ENCODE measurements around the gene RILPL2. TPM values are rescaled to one million over a fixed set of nuclear protein-coding genes. Genes with fewer than 3 reads are reported as not detected.

Gene RILPL2
- total RNA-seq, 1 experiment from 2014 or later = 1.1 TPM

DNA sequence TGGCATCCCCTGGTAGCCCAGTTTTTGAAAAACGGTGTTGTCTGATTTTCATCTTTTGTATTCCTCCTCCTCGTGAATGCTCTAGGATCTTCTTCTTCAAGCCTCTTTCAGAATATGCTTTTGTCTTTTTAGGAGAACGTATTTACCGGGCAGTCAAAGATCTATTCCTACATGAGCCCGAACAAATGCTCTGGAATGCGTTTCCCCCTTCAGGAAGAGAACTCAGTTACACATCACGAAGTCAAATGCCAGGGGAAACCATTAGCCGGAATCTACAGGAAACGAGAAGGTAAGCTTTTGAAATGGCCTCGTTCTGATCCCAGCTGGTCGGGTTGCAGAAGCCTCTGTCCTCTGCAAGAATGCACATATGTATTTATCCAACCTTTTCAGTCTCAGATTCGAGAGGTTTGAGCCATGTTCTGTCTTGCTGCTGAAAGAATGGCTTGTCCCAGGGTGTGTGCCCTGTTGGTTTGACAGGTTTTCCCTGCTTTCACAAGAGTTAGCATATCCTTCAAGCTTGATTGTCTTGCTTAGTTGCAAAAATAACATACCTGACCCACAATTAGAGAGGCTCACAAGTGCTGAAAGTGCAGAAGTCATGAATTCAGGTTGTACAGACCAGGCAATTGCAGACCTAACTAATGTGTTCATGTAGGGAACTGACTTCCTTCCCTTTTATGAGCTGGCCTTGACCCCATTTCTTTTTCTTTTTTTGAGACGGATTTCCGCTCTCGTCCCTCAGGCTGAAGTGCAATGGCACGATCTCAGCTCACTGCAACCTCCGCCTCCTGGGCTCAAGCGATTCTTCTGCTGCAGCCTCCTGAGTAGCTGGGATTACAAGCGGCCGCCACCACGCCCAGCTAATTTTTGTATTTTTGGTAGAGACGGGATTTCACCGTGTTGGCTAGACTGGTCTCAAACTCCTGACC, 45.7 kb downstream of the RILPL2 start:
- peaks cover 24% of the 10 kb centered on the region for H3K36me3 Mint-ChIP-seq
- no peak for DNase-seq (ENCODE audit: low spot score)
- no peak overlapping the region for H3K27ac Mint-ChIP-seq
- H3K9me3 Mint-ChIP-seq = no peaks in the 10 kb centered on the region
- POLR2A ChIA-PET = no interaction called here
- peak overlapping the region; percentile 84 for H3K4me3 Mint-ChIP-seq
- TF ChIP-seq, protein P1, sequence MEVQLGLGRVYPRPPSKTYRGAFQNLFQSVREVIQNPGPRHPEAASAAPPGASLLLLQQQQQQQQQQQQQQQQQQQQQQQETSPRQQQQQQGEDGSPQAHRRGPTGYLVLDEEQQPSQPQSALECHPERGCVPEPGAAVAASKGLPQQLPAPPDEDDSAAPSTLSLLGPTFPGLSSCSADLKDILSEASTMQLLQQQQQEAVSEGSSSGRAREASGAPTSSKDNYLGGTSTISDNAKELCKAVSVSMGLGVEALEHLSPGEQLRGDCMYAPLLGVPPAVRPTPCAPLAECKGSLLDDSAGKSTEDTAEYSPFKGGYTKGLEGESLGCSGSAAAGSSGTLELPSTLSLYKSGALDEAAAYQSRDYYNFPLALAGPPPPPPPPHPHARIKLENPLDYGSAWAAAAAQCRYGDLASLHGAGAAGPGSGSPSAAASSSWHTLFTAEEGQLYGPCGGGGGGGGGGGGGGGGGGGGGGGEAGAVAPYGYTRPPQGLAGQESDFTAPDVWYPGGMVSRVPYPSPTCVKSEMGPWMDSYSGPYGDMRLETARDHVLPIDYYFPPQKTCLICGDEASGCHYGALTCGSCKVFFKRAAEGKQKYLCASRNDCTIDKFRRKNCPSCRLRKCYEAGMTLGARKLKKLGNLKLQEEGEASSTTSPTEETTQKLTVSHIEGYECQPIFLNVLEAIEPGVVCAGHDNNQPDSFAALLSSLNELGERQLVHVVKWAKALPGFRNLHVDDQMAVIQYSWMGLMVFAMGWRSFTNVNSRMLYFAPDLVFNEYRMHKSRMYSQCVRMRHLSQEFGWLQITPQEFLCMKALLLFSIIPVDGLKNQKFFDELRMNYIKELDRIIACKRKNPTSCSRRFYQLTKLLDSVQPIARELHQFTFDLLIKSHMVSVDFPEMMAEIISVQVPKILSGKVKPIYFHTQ (CRISPR knock-in tag; IDR thresholded peaks at IDR 0.05) = no peak
- TF ChIP-seq TEAD4 (CRISPR knock-in tag; IDR thresholded peaks at IDR 0.05) = no peak
- no peak for TF ChIP-seq RELA (CRISPR knock-in tag; IDR thresholded peaks at IDR 0.05; ENCODE audit: borderline replicate concordance)
- no peak for TF ChIP-seq IRF2 (CRISPR knock-in tag; IDR thresholded peaks at IDR 0.05; ENCODE audit: borderline replicate concordance, low read depth)
- peaks cover 20% of the 10 kb centered on the region for H3K4me1 Mint-ChIP-seq
- CTCF ChIA-PET = interaction anchor here (1.0 to 1.2 kb wide), 2 partner anchors 25 to 191 kb away, joined by 3 read pairs; no protein-coding TSS in a partner anchor
- ATAC-seq = no peak
- peaks cover 39% of the 10 kb centered on the region for H3K27me3 Mint-ChIP-seq (ENCODE audit: low read depth)

DNA sequence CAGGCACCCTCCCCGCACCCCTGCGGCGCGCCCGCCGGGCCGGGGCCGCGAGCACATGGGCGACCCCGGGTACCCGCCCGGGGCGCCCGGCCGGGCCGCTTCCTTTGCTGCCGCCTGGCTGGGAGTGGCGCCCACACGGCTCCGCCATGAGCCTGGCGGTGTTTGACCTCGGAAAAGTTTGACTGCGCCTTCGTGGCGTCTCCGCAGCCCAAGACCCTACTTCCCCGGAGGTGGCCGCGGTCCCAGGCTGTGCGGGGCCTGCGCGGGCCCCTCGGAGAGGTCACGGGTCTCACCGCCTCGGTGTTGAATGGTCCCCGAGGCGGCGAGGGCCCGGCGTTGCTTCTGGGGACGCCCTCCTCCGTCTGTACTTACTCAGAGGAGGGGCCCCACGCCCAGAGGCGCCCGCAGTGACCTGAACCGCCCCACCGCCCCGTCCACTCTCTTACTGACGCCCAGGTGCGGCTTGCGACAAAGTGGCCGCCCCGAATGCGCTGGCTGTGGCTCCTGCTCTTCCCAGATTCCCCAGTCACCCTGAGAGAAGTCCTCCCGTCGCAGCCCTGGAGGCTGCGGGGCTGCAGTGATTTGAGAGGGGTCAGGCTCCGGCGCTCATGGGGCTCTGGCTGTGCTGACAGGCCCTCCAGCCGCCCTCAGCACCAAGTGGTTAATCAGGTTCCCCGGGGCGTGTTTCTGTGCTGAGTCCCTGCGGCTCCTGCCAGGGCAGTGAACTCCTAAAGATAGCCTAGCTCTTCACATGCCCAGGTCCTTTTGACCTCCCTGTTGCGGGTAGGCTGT, 46.7 kb downstream of the RILPL2 start:
- peak; percentile 57 for DNase-seq (ENCODE audit: low spot score)
- H3K36me3 Mint-ChIP-seq = peaks cover 17% of the 10 kb centered on the region
- no peaks in the 10 kb centered on the region for H3K9me3 Mint-ChIP-seq
- H3K27ac Mint-ChIP-seq = no peak overlapping the region
- TF ChIP-seq TCF7 (CRISPR knock-in tag; IDR thresholded peaks at IDR 0.05; ENCODE audit: low read depth) (no peak), CBFB (CRISPR knock-in tag; IDR thresholded peaks at IDR 0.05; ENCODE audit: low read depth) (no peak)
- TF ChIP-seq, protein P2, sequence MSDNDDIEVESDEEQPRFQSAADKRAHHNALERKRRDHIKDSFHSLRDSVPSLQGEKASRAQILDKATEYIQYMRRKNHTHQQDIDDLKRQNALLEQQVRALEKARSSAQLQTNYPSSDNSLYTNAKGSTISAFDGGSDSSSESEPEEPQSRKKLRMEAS (CRISPR knock-in tag; IDR thresholded peaks at IDR 0.05) = peak; percentile 42; the same call in 1 of the 2 replicates
- peaks cover 39% of the 10 kb centered on the region for H3K27me3 Mint-ChIP-seq (ENCODE audit: low read depth)
- H3K4me1 Mint-ChIP-seq = peaks cover 20% of the 10 kb centered on the region
- ChIA-PET CTCF (interaction anchor here (0.6 to 1.2 kb wide), 3 partner anchors 24 to 192 kb away, joined by 3 read pairs; no protein-coding TSS in a partner anchor), POLR2A (no interaction called here)
- peak overlapping the region; percentile 84 for H3K4me3 Mint-ChIP-seq
- peak; percentile 43 for ATAC-seq

DNA sequence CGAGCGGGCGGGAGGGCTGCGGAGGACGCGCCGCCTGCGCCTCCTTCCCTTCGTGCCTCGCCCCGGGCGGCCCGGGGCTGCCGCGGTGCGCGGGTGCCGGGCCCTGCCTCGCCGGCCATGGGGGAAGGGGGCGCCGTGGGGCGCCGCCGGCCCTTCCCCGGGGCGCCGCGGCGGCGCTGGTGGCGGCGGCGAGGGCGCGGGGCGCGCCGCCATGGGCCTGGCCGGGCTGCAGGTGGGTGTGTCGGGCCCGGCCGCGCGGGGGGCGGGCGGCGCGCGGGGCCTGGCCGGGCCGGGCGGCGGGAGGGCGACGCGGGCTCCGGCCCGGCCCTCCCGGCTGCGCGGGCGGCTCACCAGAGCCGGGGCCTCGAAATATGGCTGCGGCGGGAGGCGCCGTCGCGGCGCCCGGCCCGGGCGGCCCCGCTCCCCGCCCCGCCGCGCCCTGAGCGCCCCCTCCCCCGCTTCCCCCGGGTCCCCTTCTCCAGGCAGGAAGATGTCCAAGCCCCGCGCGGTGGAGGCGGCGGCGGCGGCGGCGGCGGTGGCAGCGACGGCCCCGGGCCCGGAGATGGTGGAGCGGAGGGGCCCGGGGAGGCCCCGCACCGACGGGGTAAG, 47.4 kb downstream of the RILPL2 start:
- Mint-ChIP-seq H3K4me3 (no peak overlapping the region), H3K27me3 (ENCODE audit: low read depth) (peaks cover 39% of the 10 kb centered on the region), H3K4me1 (peaks cover 20% of the 10 kb centered on the region), H3K36me3 (peaks cover 14% of the 10 kb centered on the region), H3K9me3 (no peaks in the 10 kb centered on the region), H3K27ac (no peak overlapping the region)
- ATAC-seq (no peak), DNase-seq (ENCODE audit: low spot score) (no peak)
- TF ChIP-seq SP1 (CRISPR knock-in tag; conservative IDR thresholded peaks at IDR 0.05) (0 out of 2 replicates have a peak, but pooled peaks have one; percentile 33), SMAD4 (CRISPR knock-in tag; IDR thresholded peaks at IDR 0.05) (no peak)
- ChIA-PET POLR2A (no interaction called here), CTCF (no interaction called here)

DNA sequence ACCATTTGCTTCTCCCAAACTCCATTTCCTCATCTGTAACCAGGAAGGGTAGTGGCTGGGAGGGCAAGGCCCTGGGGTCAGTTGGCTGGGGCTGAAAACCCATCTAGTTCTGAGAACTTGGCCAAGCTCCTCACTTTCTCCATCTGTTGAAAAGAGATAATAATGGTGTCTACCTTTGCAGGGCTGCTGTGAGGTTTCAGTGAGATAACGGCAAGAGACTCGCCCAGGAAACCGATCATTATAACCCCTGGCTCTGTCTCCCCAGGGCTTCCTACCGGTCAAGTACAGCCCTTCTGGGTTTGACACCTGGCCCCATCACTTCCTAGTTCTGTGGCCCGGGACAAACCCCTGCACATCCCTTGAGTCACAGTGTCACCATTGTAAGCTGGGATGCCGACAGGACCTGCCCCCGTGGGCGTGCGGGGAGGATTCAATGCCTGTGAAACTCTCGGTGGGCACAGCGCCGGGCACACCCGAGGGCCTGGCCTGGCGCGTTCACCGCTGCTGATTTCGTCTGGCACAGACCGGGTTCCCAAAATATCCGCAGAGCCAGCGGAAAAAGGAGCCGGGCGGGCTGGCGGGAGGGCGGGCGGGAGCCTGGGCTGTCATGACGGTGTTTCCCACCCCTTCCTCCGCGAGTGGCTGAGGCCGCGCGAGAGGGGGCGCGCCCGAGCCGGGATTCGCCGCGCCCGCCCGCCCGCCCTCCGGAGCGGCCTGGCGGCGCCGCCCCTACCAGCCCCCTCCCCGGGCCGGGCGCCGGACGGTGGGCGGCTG, 48.1 kb downstream of the RILPL2 start:
- Mint-ChIP-seq H3K4me1 (peaks cover 20% of the 10 kb centered on the region), H3K27me3 (ENCODE audit: low read depth) (peaks cover 39% of the 10 kb centered on the region), H3K9me3 (no peaks in the 10 kb centered on the region), H3K36me3 (peaks cover 13% of the 10 kb centered on the region), H3K4me3 (peak overlapping the region; percentile 70), H3K27ac (peak overlapping the region; percentile 64; the same call in 1 of the 2 replicates)
- POLR2A ChIA-PET = interaction anchor here (1.4 kb wide), 1 partner anchor 23 kb away, joined by 4 read pairs; no protein-coding TSS in a partner anchor
- CTCF ChIA-PET = interaction anchor here (1.0 to 1.3 kb wide), 2 partner anchors 23 to 33 kb away, joined by 3 to 5 read pairs; no protein-coding TSS in a partner anchor
- ATAC-seq = peak; percentile 10
- DNase-seq (ENCODE audit: low spot score) = peak; percentile 62
- TF ChIP-seq RELA (CRISPR knock-in tag; IDR thresholded peaks at IDR 0.05; ENCODE audit: borderline replicate concordance) = no peak
- TF ChIP-seq, protein P3, sequence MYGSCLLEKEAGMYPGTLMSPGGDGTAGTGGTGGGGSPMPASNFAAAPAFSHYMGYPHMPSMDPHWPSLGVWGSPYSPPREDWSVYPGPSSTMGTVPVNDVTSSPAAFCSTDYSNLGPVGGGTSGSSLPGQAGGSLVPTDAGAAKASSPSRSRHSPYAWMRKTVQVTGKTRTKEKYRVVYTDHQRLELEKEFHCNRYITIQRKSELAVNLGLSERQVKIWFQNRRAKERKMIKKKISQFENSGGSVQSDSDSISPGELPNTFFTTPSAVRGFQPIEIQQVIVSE (CRISPR knock-in tag; IDR thresholded peaks at IDR 0.05; ENCODE audit: borderline replicate concordance) = no peak
- TF ChIP-seq JUN (CRISPR knock-in tag; IDR thresholded peaks at IDR 0.05) = no peak
- TF ChIP-seq, protein P4, sequence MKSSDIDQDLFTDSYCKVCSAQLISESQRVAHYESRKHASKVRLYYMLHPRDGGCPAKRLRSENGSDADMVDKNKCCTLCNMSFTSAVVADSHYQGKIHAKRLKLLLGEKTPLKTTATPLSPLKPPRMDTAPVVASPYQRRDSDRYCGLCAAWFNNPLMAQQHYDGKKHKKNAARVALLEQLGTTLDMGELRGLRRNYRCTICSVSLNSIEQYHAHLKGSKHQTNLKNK (CRISPR knock-in tag; IDR thresholded peaks at IDR 0.05) = no peak
- TF ChIP-seq, protein P5, sequence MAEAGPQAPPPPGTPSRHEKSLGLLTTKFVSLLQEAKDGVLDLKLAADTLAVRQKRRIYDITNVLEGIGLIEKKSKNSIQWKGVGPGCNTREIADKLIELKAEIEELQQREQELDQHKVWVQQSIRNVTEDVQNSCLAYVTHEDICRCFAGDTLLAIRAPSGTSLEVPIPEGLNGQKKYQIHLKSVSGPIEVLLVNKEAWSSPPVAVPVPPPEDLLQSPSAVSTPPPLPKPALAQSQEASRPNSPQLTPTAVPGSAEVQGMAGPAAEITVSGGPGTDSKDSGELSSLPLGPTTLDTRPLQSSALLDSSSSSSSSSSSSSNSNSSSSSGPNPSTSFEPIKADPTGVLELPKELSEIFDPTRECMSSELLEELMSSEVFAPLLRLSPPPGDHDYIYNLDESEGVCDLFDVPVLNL (CRISPR knock-in tag; IDR thresholded peaks at IDR 0.05; ENCODE audit: borderline replicate concordance, low read depth) = no peak
- no peak for TF ChIP-seq NFATC4 (CRISPR knock-in tag; IDR thresholded peaks at IDR 0.05)
